ENCODE results near the gene ARMC12. TPM values are rescaled to one million over a fixed set of nuclear protein-coding genes. Genes with fewer than 3 reads are reported as not detected.
"Not testable (repeated sequence)": the region's sequence is repeated elsewhere in the genome, so short reads cannot be mapped to it uniquely, and the experiment has no call there.

Gene ARMC12
- total RNA-seq (2014; rRNA removed; shearing (Covaris generic)), result not detected in 2 replicates

GRCh38 chr6:35736982-35737412 is at the start of gene ARMC12:
ARMC12 (plus strand) TSS chr6:35737032; CDS start chr6:35737109, 77 bp downstream.
- H3K4me3 ChIP-seq, result no peak within 1 kb of the TSS
- no peak within 1 kb of the TSS for H3K27ac ChIP-seq
- H3K9me3 ChIP-seq (replicated peaks), result no peaks in the 10 kb centered on the region
- peaks cover 3% of the 10 kb centered on the region; the same call in 1 of the 2 replicates for H3K27me3 ChIP-seq
- no peaks in the 10 kb centered on the region for H3K36me3 ChIP-seq
- no peak for DNase-seq
- H3K4me1 ChIP-seq, result peaks cover 9% of the 10 kb centered on the region

GRCh38 chr6:35687658-35688604 is 48.9 kb upstream of the ARMC12 start:
- H3K9me3 ChIP-seq (replicated peaks), result no peaks in the 10 kb centered on the region
- H3K4me3 ChIP-seq, result no peak overlapping the region
- H3K27ac ChIP-seq, result no peak overlapping the region
- no peaks in the 10 kb centered on the region for H3K4me1 ChIP-seq
- DNase-seq, result no peak
- H3K27me3 ChIP-seq, result no peaks in the 10 kb centered on the region
- no peaks in the 10 kb centered on the region for H3K36me3 ChIP-seq

GRCh38 chr6:35688605-35689322 is 48.1 kb upstream of the ARMC12 start, which contains the start of gene FKBP5:
FKBP5 (minus strand) TSS chr6:35688915; CDS start chr6:35642824, 46,091 bp downstream.
- H3K4me1 ChIP-seq, result no peaks in the 10 kb centered on the region
- no peaks in the 10 kb centered on the region for H3K9me3 ChIP-seq (replicated peaks)
- H3K27me3 ChIP-seq, result no peaks in the 10 kb centered on the region
- H3K27ac ChIP-seq, result no peak within 1 kb of the TSS
- H3K36me3 ChIP-seq, result no peaks in the 10 kb centered on the region
- no peak within 1 kb of the TSS for H3K4me3 ChIP-seq
- no peak for DNase-seq

GRCh38 chr6:35690006-35690405 is 46.8 kb upstream of the ARMC12 start:
- H3K4me1 ChIP-seq; H3K36me3 ChIP-seq; H3K4me3 ChIP-seq; DNase-seq; H3K9me3 ChIP-seq (replicated peaks); H3K27ac ChIP-seq; H3K27me3 ChIP-seq: not testable (repeated sequence)

- Histone ChIP-seq H3K9me3 (replicated peaks) (no peaks in the 10 kb centered on the region), H3K4me1 (no peaks in the 10 kb centered on the region), H3K4me3 (no peak overlapping the region), H3K36me3 (no peaks in the 10 kb centered on the region), H3K27me3 (no peaks in the 10 kb centered on the region), H3K27ac (no peak overlapping the region)
- DNase-seq, result no peak
These were observed 46.3 kb upstream of the ARMC12 start for GRCh38 chr6:35690484-35690883.

- no peaks in the 10 kb centered on the region for H3K36me3 ChIP-seq
- H3K4me1 ChIP-seq, result no peaks in the 10 kb centered on the region
- no peaks in the 10 kb centered on the region for H3K9me3 ChIP-seq (replicated peaks)
- H3K27ac ChIP-seq, result no peak overlapping the region
- H3K4me3 ChIP-seq, result no peak overlapping the region
- no peak for DNase-seq
- H3K27me3 ChIP-seq, result no peaks in the 10 kb centered on the region
These were observed 45.6 kb upstream of the ARMC12 start for GRCh38 chr6:35691027-35691824.

- Histone ChIP-seq H3K4me1 (no peaks in the 10 kb centered on the region), H3K4me3 (no peak overlapping the region), H3K27me3 (no peaks in the 10 kb centered on the region), H3K36me3 (no peaks in the 10 kb centered on the region), H3K27ac (no peak overlapping the region), H3K9me3 (replicated peaks) (no peaks in the 10 kb centered on the region)
- no peak for DNase-seq
These were observed 42.4 kb upstream of the ARMC12 start for GRCh38 chr6:35694462-35694861.

GRCh38 chr6:35698430-35698829 is 38.4 kb upstream of the ARMC12 start:
- not testable (repeated sequence) for H3K27me3 ChIP-seq; DNase-seq; H3K9me3 ChIP-seq (replicated peaks); H3K4me3 ChIP-seq; H3K27ac ChIP-seq; H3K4me1 ChIP-seq; H3K36me3 ChIP-seq

- no peaks in the 10 kb centered on the region for H3K36me3 ChIP-seq
- H3K27ac ChIP-seq, result no peak overlapping the region
- no peaks in the 10 kb centered on the region for H3K27me3 ChIP-seq
- DNase-seq, result no peak
- no peak overlapping the region for H3K4me3 ChIP-seq
- H3K9me3 ChIP-seq (replicated peaks), result no peaks in the 10 kb centered on the region
- no peaks in the 10 kb centered on the region for H3K4me1 ChIP-seq
These were observed 38.0 kb upstream of the ARMC12 start for GRCh38 chr6:35698858-35699257.

GRCh38 chr6:35703554-35703953 is 33.3 kb upstream of the ARMC12 start:
- H3K27ac ChIP-seq, result no peak overlapping the region
- no peak overlapping the region for H3K4me3 ChIP-seq
- no peak for DNase-seq
- no peaks in the 10 kb centered on the region for H3K27me3 ChIP-seq
- H3K4me1 ChIP-seq, result no peaks in the 10 kb centered on the region
- H3K36me3 ChIP-seq, result no peaks in the 10 kb centered on the region
- H3K9me3 ChIP-seq (replicated peaks), result no peaks in the 10 kb centered on the region

- no peak for DNase-seq
- H3K27ac ChIP-seq, result no peak overlapping the region
- H3K36me3 ChIP-seq, result no peaks in the 10 kb centered on the region
- H3K27me3 ChIP-seq, result no peaks in the 10 kb centered on the region
- H3K4me3 ChIP-seq, result no peak overlapping the region
- H3K9me3 ChIP-seq (replicated peaks), result no peaks in the 10 kb centered on the region; the same call in 1 of the 2 replicates
- H3K4me1 ChIP-seq, result no peaks in the 10 kb centered on the region
These were observed 30.4 kb upstream of the ARMC12 start for GRCh38 chr6:35706468-35706867.

- Histone ChIP-seq H3K9me3 (replicated peaks) (no peaks in the 10 kb centered on the region; the same call in 1 of the 2 replicates), H3K4me1 (no peaks in the 10 kb centered on the region), H3K4me3 (no peak overlapping the region), H3K36me3 (no peaks in the 10 kb centered on the region), H3K27me3 (no peaks in the 10 kb centered on the region), H3K27ac (no peak overlapping the region)
- DNase-seq, result no peak
These were observed 29.0 kb upstream of the ARMC12 start for GRCh38 chr6:35707714-35708407.

GRCh38 chr6:35708585-35708984 is 28.2 kb upstream of the ARMC12 start:
- Histone ChIP-seq H3K27me3 (no peaks in the 10 kb centered on the region), H3K4me1 (no peaks in the 10 kb centered on the region)

GRCh38 chr6:35710241-35710847 is 26.5 kb upstream of the ARMC12 start:
- Histone ChIP-seq H3K36me3 (no peaks in the 10 kb centered on the region), H3K27ac (no peak overlapping the region), H3K4me1 (no peaks in the 10 kb centered on the region), H3K9me3 (replicated peaks) (no peaks in the 10 kb centered on the region; the same call in 1 of the 2 replicates), H3K27me3 (no peaks in the 10 kb centered on the region), H3K4me3 (no peak overlapping the region)
- no peak for DNase-seq

More at GRCh38 chr6:35708585-35708984, 28.2 kb upstream of the ARMC12 start:
- no peak for DNase-seq
- H3K36me3 ChIP-seq, result no peaks in the 10 kb centered on the region
- no peaks in the 10 kb centered on the region; the same call in 1 of the 2 replicates for H3K9me3 ChIP-seq (replicated peaks)
- no peak overlapping the region for H3K27ac ChIP-seq
- H3K4me3 ChIP-seq, result no peak overlapping the region

All from SJCRH30 (cell line).